GM19023 (cell line): ENCODE results near the gene ITPR2.
"Not testable (repeated sequence)": the region's sequence is repeated elsewhere in the genome, so short reads cannot be mapped to it uniquely, and the experiment has no call there.

Experiments used
- ATAC-seq: cut with Tn5 transposase; IDR thresholded peaks from one replicate; pipeline ENCODE4 v1.9.1; 2021; ENCODE audit warnings: mild to moderate bottlenecking, moderate library complexity; ENCODE audit not compliant: unreplicated experiment

ITPR2 gene

GRCh38 chr12:26832822-26833742 lies at the start of gene ITPR2:
ITPR2 (minus strand) TSS chr12:26833194; CDS start chr12:26832781, 413 bp downstream.
- ATAC-seq, result peak; percentile 76

- ATAC-seq, result no peak
Measured at GRCh38 chr12:26880625-26881024, 47.6 kb upstream of the ITPR2 start.

GRCh38 chr12:26878661-26879119 lies 45.7 kb upstream of the ITPR2 start:
- ATAC-seq, result no peak

GRCh38 chr12:26874501-26875296 lies 41.7 kb upstream of the ITPR2 start:
- peak; percentile 77 for ATAC-seq

- ATAC-seq, result no peak
Measured at GRCh38 chr12:26872625-26873024, 39.6 kb upstream of the ITPR2 start.

- ATAC-seq, result no peak
Measured at GRCh38 chr12:26871985-26872384, 39.0 kb upstream of the ITPR2 start.

- no peak for ATAC-seq
Measured at GRCh38 chr12:26870491-26871419, 37.8 kb upstream of the ITPR2 start.

GRCh38 chr12:26869908-26870459 lies 37.0 kb upstream of the ITPR2 start:
- no peak for ATAC-seq

GRCh38 chr12:26869104-26869494 lies 36.1 kb upstream of the ITPR2 start:
- ATAC-seq, result no peak

- ATAC-seq, result no peak
Measured at GRCh38 chr12:26868447-26869103, 35.6 kb upstream of the ITPR2 start.

- peak; percentile 77 for ATAC-seq
Measured at GRCh38 chr12:26867080-26867479, 34.1 kb upstream of the ITPR2 start.

- ATAC-seq, result no peak
Measured at GRCh38 chr12:26863515-26863914, 30.5 kb upstream of the ITPR2 start.

- ATAC-seq, result not testable (repeated sequence)
Measured at GRCh38 chr12:26862787-26863186, 29.8 kb upstream of the ITPR2 start.

GRCh38 chr12:26861690-26862089 lies 28.7 kb upstream of the ITPR2 start:
- ATAC-seq, result no peak

- no peak for ATAC-seq
Measured at GRCh38 chr12:26857465-26858176, 24.6 kb upstream of the ITPR2 start.

GRCh38 chr12:26855337-26855736 lies 22.3 kb upstream of the ITPR2 start:
- no peak for ATAC-seq

GRCh38 chr12:26854031-26854390 lies 21.0 kb upstream of the ITPR2 start:
- ATAC-seq, result no peak

GRCh38 chr12:26853303-26854030 lies 20.5 kb upstream of the ITPR2 start:
- ATAC-seq, result no peak
